HUES48 (cell line): ENCODE data around the gene NUDT15.

Experiments
- H3K27ac ChIP-seq: one replicate; pipeline ENCODE4 v1.7.0; 2013; ENCODE audit warnings: low read depth, low read length, inconsistent platforms
- H3K27me3 ChIP-seq: 2 replicates; pipeline ENCODE4 v1.6.1; 2013; ENCODE audit warnings: mild to moderate bottlenecking, low read length; ENCODE audit not compliant: control insufficient read depth, insufficient read depth
- H3K36me3 ChIP-seq: 2 replicates; pipeline ENCODE4 v1.6.1; 2013; ENCODE audit warnings: low read length; ENCODE audit not compliant: control insufficient read depth, insufficient read depth
- H3K4me1 ChIP-seq: 2 replicates; pipeline ENCODE4 v1.6.1; 2013; ENCODE audit warnings: mild to moderate bottlenecking, low read length; ENCODE audit not compliant: control insufficient read depth, insufficient read depth
- H3K4me3 ChIP-seq: 2 replicates; pipeline ENCODE4 v1.5.1; 2013; ENCODE audit warnings: mild to moderate bottlenecking, low read depth, low read length
- H3K9ac ChIP-seq: 2 replicates; pipeline ENCODE4 v1.6.1; 2013; ENCODE audit warnings: mild to moderate bottlenecking, low read depth, low read length, moderate library complexity
- H3K9me3 ChIP-seq: 2 replicates; pipeline ENCODE4 v1.6.1; 2013; ENCODE audit warnings: low read length; ENCODE audit not compliant: control insufficient read depth, insufficient read depth

Gene NUDT15

DNA sequence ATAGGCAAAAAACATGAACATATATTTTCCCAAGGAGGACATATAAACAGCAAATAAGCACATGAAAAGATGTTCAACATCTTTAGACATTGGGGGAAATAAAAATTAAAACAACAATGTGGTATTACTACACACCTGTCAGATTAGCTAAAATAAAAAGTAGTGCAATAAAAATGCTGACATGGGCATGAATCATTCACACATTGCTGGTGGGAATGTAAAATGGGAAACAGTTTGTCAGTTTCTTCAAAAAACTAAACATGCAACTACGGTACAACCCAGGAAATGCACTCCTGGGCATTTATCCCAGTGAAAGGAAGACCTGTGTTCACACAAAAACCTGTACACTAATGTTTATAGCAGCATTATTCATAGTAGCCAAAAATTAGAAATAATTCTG lies 31.1 kb upstream of the NUDT15 start:
- Histone ChIP-seq H3K9ac (no peak overlapping the region), H3K9me3 (no peaks in the 10 kb centered on the region), H3K36me3 (no peaks in the 10 kb centered on the region), H3K27ac (no peak overlapping the region), H3K4me3 (no peak overlapping the region), H3K4me1 (peaks cover 20% of the 10 kb centered on the region), H3K27me3 (no peaks in the 10 kb centered on the region)

DNA sequence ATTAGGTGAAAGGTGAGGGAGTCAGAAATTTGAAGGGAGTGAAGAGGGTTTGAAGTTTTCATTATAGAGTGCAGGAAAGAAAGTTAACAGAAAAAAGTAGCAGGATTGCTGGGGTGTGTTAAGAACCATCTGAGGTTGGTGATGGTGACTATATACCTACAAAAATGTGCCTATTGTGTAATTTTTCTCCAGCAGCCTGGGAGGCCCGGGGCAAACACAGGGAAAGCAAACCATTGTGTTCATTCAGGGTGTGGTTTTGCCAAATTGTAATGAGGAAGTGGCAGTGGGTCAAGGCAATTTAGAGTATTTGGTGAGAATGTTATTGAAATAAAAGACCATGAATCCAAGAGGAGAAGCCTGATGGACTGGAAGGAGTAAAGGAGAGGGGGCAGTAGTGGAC lies 28.2 kb upstream of the NUDT15 start:
- Histone ChIP-seq H3K4me3 (no peak overlapping the region), H3K27ac (no peak overlapping the region), H3K4me1 (peaks cover 7% of the 10 kb centered on the region), H3K36me3 (no peaks in the 10 kb centered on the region), H3K27me3 (no peaks in the 10 kb centered on the region), H3K9ac (no peak overlapping the region), H3K9me3 (0 out of 2 replicates have a peak, but pooled peaks cover 3% of the 10 kb centered on the region)

DNA sequence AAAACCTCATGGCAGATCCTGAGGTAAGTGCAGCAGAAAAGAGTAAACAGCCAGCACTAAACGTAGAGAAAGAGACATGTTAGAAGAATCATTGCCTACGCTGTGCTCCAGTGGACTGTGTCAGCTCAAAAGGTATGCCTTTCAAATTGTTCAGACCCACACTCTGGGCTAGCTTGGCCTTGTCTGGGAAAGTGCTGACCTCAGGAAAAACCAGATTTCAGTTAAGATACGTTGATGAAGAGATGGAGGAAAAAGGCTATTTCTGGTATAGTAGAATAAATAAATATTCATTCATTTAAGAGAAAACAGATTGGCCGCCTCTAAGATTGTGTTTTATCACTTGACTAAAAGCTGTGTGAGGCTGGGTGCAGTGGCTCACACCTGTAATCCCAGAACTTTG lies 26.8 kb upstream of the NUDT15 start:
- Histone ChIP-seq H3K4me1 (no peaks in the 10 kb centered on the region), H3K27ac (no peak overlapping the region), H3K27me3 (no peaks in the 10 kb centered on the region), H3K9ac (no peak overlapping the region), H3K36me3 (no peaks in the 10 kb centered on the region), H3K4me3 (no peak overlapping the region), H3K9me3 (0 out of 2 replicates have a peak, but pooled peaks cover 3% of the 10 kb centered on the region)

DNA sequence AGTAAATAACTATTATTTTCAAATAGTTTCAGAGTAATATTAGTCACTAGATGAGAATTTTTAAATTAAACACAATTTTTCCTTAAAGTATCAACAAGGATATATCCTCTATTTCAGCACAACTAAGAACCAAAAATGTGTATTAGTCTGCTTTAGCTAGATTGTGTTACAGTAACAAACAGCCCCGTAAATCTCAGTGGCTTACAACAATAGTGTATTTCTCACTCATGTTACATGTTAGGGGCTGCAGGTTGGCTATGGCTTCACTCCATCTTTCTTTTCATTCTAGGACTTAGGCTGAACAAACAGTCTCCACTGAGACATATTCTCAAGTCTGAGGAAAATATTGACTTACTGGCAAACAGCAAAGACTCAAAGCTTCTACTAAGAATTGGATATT lies 24.9 kb upstream of the NUDT15 start:
- Histone ChIP-seq H3K4me1 (no peaks in the 10 kb centered on the region), H3K27me3 (no peaks in the 10 kb centered on the region), H3K4me3 (no peak overlapping the region), H3K27ac (no peak overlapping the region), H3K9ac (no peak overlapping the region), H3K36me3 (no peaks in the 10 kb centered on the region), H3K9me3 (0 out of 2 replicates have a peak, but pooled peaks cover 3% of the 10 kb centered on the region)

DNA sequence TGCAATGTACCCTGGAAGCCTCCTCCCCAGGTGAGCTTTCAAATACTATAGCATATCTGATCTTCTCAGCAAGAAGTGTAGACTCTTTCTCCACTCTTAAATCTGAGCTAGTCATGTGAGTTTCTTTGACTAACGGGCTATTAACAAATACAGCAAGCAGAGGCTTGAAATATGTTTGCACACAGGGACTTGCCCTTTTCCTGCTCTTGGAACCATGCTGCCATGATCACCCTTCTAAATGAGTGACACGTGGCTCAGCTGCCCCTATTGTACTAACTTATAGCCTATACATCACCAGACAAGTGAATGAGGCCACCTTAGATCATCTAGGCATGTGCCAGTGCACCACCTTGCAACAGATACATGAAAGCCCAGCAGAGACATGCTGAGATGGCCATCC lies 23.2 kb upstream of the NUDT15 start:
- Histone ChIP-seq H3K9ac (no peak overlapping the region), H3K36me3 (no peaks in the 10 kb centered on the region), H3K27ac (no peak overlapping the region), H3K4me1 (no peaks in the 10 kb centered on the region), H3K4me3 (no peak overlapping the region), H3K27me3 (no peaks in the 10 kb centered on the region), H3K9me3 (0 out of 2 replicates have a peak, but pooled peaks cover 3% of the 10 kb centered on the region)

DNA sequence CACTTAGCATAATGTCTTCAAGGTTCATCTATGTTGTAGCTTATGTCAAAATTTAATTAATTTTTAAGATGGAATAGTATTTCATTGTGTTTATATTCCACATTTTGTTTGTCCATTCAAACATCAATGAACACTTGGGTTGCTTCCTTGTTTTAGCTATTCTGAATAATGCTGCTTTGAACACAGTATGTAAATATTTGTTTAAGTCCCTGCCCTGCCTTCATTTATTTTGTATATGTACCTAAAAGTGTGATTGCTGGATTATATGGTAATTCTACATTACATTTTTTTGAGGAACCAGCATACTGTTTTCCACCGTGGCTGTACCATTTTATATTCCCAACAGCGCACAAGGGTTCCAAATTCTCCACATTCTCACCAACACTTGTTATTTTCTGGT lies 18.9 kb upstream of the NUDT15 start:
- no peaks in the 10 kb centered on the region for H3K4me1 ChIP-seq
- no peaks in the 10 kb centered on the region for H3K9me3 ChIP-seq
- H3K9ac ChIP-seq, result no peak overlapping the region
- H3K36me3 ChIP-seq, result no peaks in the 10 kb centered on the region
- H3K4me3 ChIP-seq, result no peak overlapping the region
- H3K27ac ChIP-seq, result no peak overlapping the region
- H3K27me3 ChIP-seq, result no peaks in the 10 kb centered on the region

DNA sequence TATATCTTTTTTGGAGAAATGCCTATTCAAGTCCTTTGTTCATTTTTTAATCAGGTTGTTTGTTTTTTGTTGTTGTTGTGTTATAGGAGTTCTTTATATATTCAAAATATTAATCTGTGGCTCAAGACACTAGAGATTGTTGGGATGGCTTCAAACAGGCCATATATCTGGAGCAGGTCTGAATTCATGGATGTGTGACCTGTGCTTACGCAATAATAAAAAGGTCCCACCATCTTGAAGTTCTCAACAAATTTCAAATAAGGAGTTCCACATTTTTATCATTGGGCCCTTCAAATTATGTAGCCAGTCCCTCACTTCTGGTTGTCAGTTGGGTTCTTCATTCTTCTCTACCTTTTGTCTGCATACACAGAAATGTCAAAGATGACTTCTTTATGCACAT lies 17.7 kb upstream of the NUDT15 start:
- no peak overlapping the region for H3K27ac ChIP-seq
- no peaks in the 10 kb centered on the region for H3K9me3 ChIP-seq
- H3K27me3 ChIP-seq, result no peaks in the 10 kb centered on the region
- H3K4me3 ChIP-seq, result no peak overlapping the region
- no peaks in the 10 kb centered on the region for H3K36me3 ChIP-seq
- H3K4me1 ChIP-seq, result no peaks in the 10 kb centered on the region
- H3K9ac ChIP-seq, result no peak overlapping the region

DNA sequence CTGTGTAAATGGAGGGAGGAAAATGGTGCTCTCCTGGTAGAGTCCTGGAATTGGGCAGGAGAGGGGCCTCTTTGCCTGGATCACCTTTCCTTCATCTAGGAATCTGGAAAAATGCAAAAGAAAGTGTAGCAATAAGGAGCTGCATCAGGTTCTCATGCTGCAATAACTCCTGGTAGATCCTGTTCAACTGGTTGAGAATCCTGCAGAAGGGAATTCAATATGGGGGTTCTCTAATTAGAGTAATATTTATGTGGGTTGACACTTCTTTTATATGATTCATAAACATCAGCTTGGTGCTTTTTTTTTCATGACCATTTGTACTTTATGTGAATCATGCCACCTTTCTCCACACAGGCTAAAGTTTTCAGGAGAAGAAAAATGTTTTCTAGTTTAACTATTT lies 9.5 kb upstream of the NUDT15 start:
- Histone ChIP-seq H3K27me3 (no peaks in the 10 kb centered on the region), H3K27ac (no peak overlapping the region), H3K36me3 (0 out of 2 replicates have a peak, but pooled peaks cover 2% of the 10 kb centered on the region), H3K9ac (no peak overlapping the region), H3K9me3 (peaks cover 29% of the 10 kb centered on the region), H3K4me3 (no peak overlapping the region), H3K4me1 (no peaks in the 10 kb centered on the region)

DNA sequence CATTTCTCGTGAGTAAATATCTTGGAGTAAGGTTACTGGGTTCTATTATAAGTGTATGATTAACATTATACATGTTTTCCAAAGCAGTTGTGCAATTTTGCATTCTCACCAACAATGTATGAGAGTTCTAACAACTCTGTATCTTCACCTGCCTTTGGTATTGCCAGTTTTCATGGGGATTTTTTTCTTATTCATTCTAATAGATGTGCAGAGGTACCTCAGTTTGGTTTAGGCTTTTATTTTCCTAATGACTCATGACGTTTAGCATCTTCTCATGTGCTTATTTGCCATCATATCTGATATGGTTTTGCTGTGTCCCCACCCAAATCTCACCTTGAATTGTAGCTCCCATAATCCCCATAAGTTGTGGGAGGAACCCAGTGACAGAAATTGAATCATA lies 7.7 kb upstream of the NUDT15 start:
- Histone ChIP-seq H3K27ac (no peak overlapping the region), H3K9ac (no peak overlapping the region), H3K4me3 (no peak overlapping the region), H3K9me3 (peaks cover 35% of the 10 kb centered on the region), H3K4me1 (no peaks in the 10 kb centered on the region), H3K27me3 (no peaks in the 10 kb centered on the region), H3K36me3 (0 out of 2 replicates have a peak, but pooled peaks cover 2% of the 10 kb centered on the region)

DNA sequence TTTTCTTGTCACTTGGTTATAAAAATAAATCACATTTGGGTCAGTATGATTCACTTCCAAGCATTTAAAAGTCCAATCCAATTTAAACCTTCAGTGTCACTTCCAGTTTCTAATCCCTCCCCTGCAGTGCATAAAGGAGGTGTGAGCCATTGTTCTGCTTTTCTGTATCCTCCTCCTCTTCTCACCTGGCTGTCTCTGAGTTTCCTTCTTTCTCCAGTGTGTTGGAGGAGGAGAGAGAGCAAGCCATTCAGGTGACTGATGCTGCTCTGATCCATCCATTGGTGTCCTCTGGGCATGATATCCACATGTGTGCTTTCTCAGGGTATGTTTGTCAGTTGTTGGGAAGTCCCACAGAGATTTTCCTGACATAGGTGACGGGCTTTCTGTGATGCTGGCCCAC lies 1.2 kb downstream of the NUDT15 start:
- Histone ChIP-seq H3K27ac (peak overlapping the region; percentile 98), H3K9me3 (peaks cover 3% of the 10 kb centered on the region; the same call in 1 of the 2 replicates), H3K4me3 (peak overlapping the region; percentile 78), H3K27me3 (no peaks in the 10 kb centered on the region), H3K4me1 (peaks cover 17% of the 10 kb centered on the region), H3K9ac (no peak overlapping the region), H3K36me3 (peaks cover 25% of the 10 kb centered on the region)

DNA sequence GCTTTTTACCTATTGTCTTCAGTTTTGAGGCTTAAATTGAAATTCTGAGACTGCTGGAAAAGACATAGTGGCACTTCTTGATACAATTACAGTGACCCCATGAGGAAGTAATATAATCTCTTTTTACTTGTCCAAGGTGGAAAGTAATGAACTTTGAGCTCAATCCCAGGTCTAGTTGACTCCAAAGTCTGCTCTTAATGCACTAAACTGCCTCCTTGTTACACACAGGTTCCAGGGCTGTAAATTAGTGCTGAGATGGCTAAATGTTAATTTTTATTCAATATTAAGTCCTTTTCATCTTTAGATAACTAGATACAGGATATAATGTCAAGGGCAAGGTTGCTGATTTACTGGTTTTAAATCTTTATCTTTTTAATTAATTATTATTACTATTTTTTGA lies 2.5 kb downstream of the NUDT15 start:
- Histone ChIP-seq H3K4me1 (peaks cover 17% of the 10 kb centered on the region), H3K9ac (no peak overlapping the region), H3K9me3 (no peaks in the 10 kb centered on the region), H3K36me3 (peaks cover 34% of the 10 kb centered on the region), H3K27ac (no peak overlapping the region), H3K4me3 (no peak overlapping the region), H3K27me3 (no peaks in the 10 kb centered on the region)

DNA sequence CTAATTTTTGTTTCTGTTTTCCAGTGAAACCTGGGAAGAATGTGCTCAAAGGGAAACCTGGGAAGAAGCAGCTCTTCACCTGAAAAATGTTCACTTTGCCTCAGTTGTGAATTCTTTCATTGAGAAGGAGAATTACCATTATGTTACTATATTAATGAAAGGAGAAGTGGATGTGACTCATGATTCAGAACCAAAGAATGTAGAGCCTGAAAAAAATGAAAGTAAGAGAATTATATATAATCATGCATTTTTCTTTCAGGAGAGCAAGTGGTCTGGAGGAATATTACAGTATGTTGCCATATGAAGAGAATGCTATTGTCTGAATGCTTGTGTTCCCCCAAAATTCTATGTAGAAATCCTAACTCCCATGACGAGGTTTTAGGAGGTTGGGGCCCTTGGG lies 3.4 kb downstream of the NUDT15 start:
- Histone ChIP-seq H3K9me3 (no peaks in the 10 kb centered on the region), H3K27ac (no peak overlapping the region), H3K9ac (no peak overlapping the region), H3K36me3 (peaks cover 43% of the 10 kb centered on the region), H3K4me3 (no peak overlapping the region), H3K4me1 (peaks cover 17% of the 10 kb centered on the region), H3K27me3 (no peaks in the 10 kb centered on the region)
